Thyroid gland (tissue), 4 donors: ENCODE measurements around the gene AJAP1. TPM values are rescaled to one million over a fixed set of nuclear protein-coding genes. Genes with fewer than 3 reads are reported as not detected.

Experiments used
- DNase-seq, 2 donors: peaks; one replicate each; pipeline ENCODE4 v3.0.0-alpha.2; 2019
- H3K27ac ChIP-seq, 3 donors: fragments of 200-600 bp; sonication (generic); 1 replicate in 2 of 3; 2 replicates in 1 of 3; pipeline ENCODE4 v1.5.1; 2016 to 2019; ENCODE audit warnings: mild to moderate bottlenecking in 1 of 3, moderate library complexity in 1 of 3
- H3K27me3 ChIP-seq: fragments of 200-600 bp; sonication (generic); one replicate; pipeline ENCODE4 v1.5.1; 2019
- H3K36me3 ChIP-seq, 2 donors: fragments of 200-600 bp; sonication (generic); one replicate each; pipeline ENCODE4 v1.5.1; 2016 to 2019
- H3K4me1 ChIP-seq, 2 donors: fragments of 200-600 bp; sonication (generic); one replicate each; pipeline ENCODE4 v1.5.1; 2017 to 2019
- H3K4me3 ChIP-seq, 3 donors: fragments of 200-600 bp; sonication (generic); replicated peaks in 1 of 3; 1 replicate in 2 of 3; 2 replicates in 1 of 3; pipeline ENCODE4 v1.5.1; 2016; ENCODE audit warnings: mild to moderate bottlenecking in 1 of 3
- H3K9me3 ChIP-seq: fragments of 200-600 bp; sonication (generic); one replicate; pipeline ENCODE4 v1.5.1; 2017
- CTCF ChIP-seq, 6 experiments: fragments of 200-600 bp in 3 of 6; fragments of 450-650 bp in 3 of 6; sonication (generic) in 3 of 6; IDR thresholded peaks; one replicate each; pipeline ENCODE4 v1.5.1; 2016 to 2019; ENCODE audit warnings: antibody characterized with exemption in 6 of 6, mild to moderate bottlenecking in 2 of 6, inconsistent platforms in 1 of 6, moderate library complexity in 1 of 6
- POLR2A ChIP-seq, 2 donors: fragments of 450-650 bp; IDR thresholded peaks; one replicate each; pipeline ENCODE4 v1.6.1; 2017; ENCODE audit warnings: antibody characterized with exemption in 2 of 2, mild to moderate bottlenecking in 2 of 2, moderate library complexity in 1 of 2
- WGBS, 2 donors: methylation state at CpG; one replicate each; pipeline ENCODE4 v1.1.5; 2017; 5-methylcytosine and 5-hydroxymethylcytosine counted together
- intact Hi-C: fragments of 100-400 bp; cut with DNase I; formaldehyde crosslinking; loops from one replicate; pipeline ENCODE4 v1.15.1; 2023
- total RNA-seq, 4 donors: library from RNA; depleted of rRNA; stranded (reverse); fragments of >200 nt; gene quantifications; one replicate each; pipeline ENCODE4 v1.2.3, GENCODE V29; 2016

The AJAP1 gene
- total RNA-seq, 4 donors from 2014 or later: 0.22 to 1.6 (median 0.81) TPM

GRCh38 chr1:4755301-4755845 lies 101.0 kb downstream of the AJAP1 start:
- no peak for DNase-seq
- Histone ChIP-seq H3K27ac (no peak overlapping the region), H3K27me3 (no peaks in the 10 kb centered on the region), H3K9me3 (no peaks in the 10 kb centered on the region), H3K4me1 (no peaks in the 10 kb centered on the region), H3K36me3 (no peaks in the 10 kb centered on the region), H3K4me3 (no peak overlapping the region)
- no peak for TF ChIP-seq POLR2A (IDR thresholded peaks at IDR 0.05)
- no peak for TF ChIP-seq CTCF (IDR thresholded peaks at IDR 0.05)
- intact Hi-C loops: no loop called here
- 28 to 31% methylated on average over 6 to 8 of the region's 8 CpGs for WGBS, 2 donors

- H3K4me1 ChIP-seq: no peaks in the 10 kb centered on the region
- no peak overlapping the region for H3K4me3 ChIP-seq
- 70 to 83% methylated on average over 3 to 8 of the region's 8 CpGs for WGBS, 2 donors
- H3K36me3 ChIP-seq: no peaks in the 10 kb centered on the region
- no peaks in the 10 kb centered on the region for H3K27me3 ChIP-seq
- TF ChIP-seq CTCF (IDR thresholded peaks at IDR 0.05) (no peak), POLR2A (IDR thresholded peaks at IDR 0.05) (no peak)
- H3K27ac ChIP-seq: no peak overlapping the region
- DNase-seq: no peak
- H3K9me3 ChIP-seq: no peaks in the 10 kb centered on the region
- intact Hi-C loops: no loop called here
Measured at GRCh38 chr1:4755864-4756504, 101.6 kb downstream of the AJAP1 start.

- no peak overlapping the region for H3K4me3 ChIP-seq
- intact Hi-C loops: no loop called here
- 66 to 71% methylated on average over 7 to 10 of the region's 10 CpGs for WGBS, 2 donors
- TF ChIP-seq CTCF (IDR thresholded peaks at IDR 0.05) (no peak), POLR2A (IDR thresholded peaks at IDR 0.05) (no peak)
- H3K4me1 ChIP-seq: no peaks in the 10 kb centered on the region
- no peaks in the 10 kb centered on the region for H3K9me3 ChIP-seq
- DNase-seq: no peak
- H3K27me3 ChIP-seq: no peaks in the 10 kb centered on the region
- H3K27ac ChIP-seq: no peak overlapping the region
- H3K36me3 ChIP-seq: no peaks in the 10 kb centered on the region
Measured at GRCh38 chr1:4756851-4757580, 102.6 kb downstream of the AJAP1 start.

GRCh38 chr1:4759671-4760070 lies 105.3 kb downstream of the AJAP1 start:
- no peak overlapping the region for H3K27ac ChIP-seq
- H3K9me3 ChIP-seq: no peaks in the 10 kb centered on the region
- H3K4me3 ChIP-seq: no peak overlapping the region
- H3K36me3 ChIP-seq: no peaks in the 10 kb centered on the region
- no peak for DNase-seq
- H3K27me3 ChIP-seq: no peaks in the 10 kb centered on the region
- intact Hi-C loops: no loop called here
- no peaks in the 10 kb centered on the region for H3K4me1 ChIP-seq
- WGBS, 2 donors: 92% methylated on average over 5 to 8 of the region's 8 CpGs
- no peak for TF ChIP-seq CTCF (IDR thresholded peaks at IDR 0.05)
- TF ChIP-seq POLR2A (IDR thresholded peaks at IDR 0.05): no peak

- H3K4me1 ChIP-seq: no peaks in the 10 kb centered on the region
- intact Hi-C loops: no loop called here
- no peak overlapping the region for H3K27ac ChIP-seq
- DNase-seq: no peak
- H3K9me3 ChIP-seq: no peaks in the 10 kb centered on the region
- no peaks in the 10 kb centered on the region for H3K36me3 ChIP-seq
- H3K27me3 ChIP-seq: no peaks in the 10 kb centered on the region
- WGBS, 2 donors: 80 to 87% methylated on average over 5 of the region's 5 CpGs
- no peak overlapping the region for H3K4me3 ChIP-seq
- TF ChIP-seq CTCF (IDR thresholded peaks at IDR 0.05) (no peak), POLR2A (IDR thresholded peaks at IDR 0.05) (no peak)
Measured at GRCh38 chr1:4760088-4760487, 105.7 kb downstream of the AJAP1 start.
